Neural crest cell (in vitro differentiated cells): ENCODE measurements around the gene RBFA. TPM values are rescaled to one million over a fixed set of nuclear protein-coding genes. Genes with fewer than 3 reads are reported as not detected.
A peak's percentile ranks its signal among the peaks of the same experiment; 100 is the strongest.

Source experiments
- DNase-seq: peaks from one replicate; pipeline ENCODE4 v3.0.0; 2021; ENCODE audit warnings: low read depth, mixed read lengths, low spot score
- H3K27ac Mint-ChIP-seq: one replicate; pipeline ENCODE4 v1.8.0; 2021; ENCODE audit warnings: mild to moderate bottlenecking, mixed read lengths; ENCODE audit not compliant: unreplicated experiment
- H3K27me3 Mint-ChIP-seq: 2 replicates; pipeline ENCODE4 v1.8.0; 2021; ENCODE audit warnings: low read depth, mild to moderate bottlenecking, mixed read lengths
- H3K36me3 Mint-ChIP-seq: 2 replicates; pipeline ENCODE4 v1.8.0; 2021; ENCODE audit warnings: low read depth, mild to moderate bottlenecking, mixed read lengths
- H3K4me1 Mint-ChIP-seq: 2 replicates; pipeline ENCODE4 v1.8.0; 2021; ENCODE audit warnings: mixed read lengths
- H3K4me3 Mint-ChIP-seq: one replicate; pipeline ENCODE4 v1.8.0; 2021; ENCODE audit warnings: mild to moderate bottlenecking, mixed read lengths
- H3K9me3 Mint-ChIP-seq: 2 replicates; pipeline ENCODE4 v1.8.0; 2021; ENCODE audit warnings: mixed read lengths
- CTCF ChIP-seq: fragments of 200-600 bp; sonication (generic); conservative IDR thresholded peaks from 2 replicates; pipeline ENCODE4 v1.5.0; 2021; ENCODE audit warnings: antibody characterized with exemption, mild to moderate bottlenecking
- total RNA-seq: library from RNA; stranded (reverse); gene quantifications from 2 replicates; pipeline ENCODE4 v1.2.1, GENCODE V29; 2021

RBFA gene
- total RNA-seq, 1 donor from 2014 or later = 47.0 TPM

- no peaks in the 10 kb centered on the region for H3K4me1 Mint-ChIP-seq
- peaks cover 14% of the 10 kb centered on the region for H3K9me3 Mint-ChIP-seq
- TF ChIP-seq CTCF = no peak
- no peak overlapping the region for H3K27ac Mint-ChIP-seq
- no peak for DNase-seq
- peaks cover 52% of the 10 kb centered on the region for H3K36me3 Mint-ChIP-seq
- no peak overlapping the region for H3K4me3 Mint-ChIP-seq
- H3K27me3 Mint-ChIP-seq = no peaks in the 10 kb centered on the region
Observed at GRCh38 chr18:80046961-80047541, 12.8 kb downstream of the RBFA start.

GRCh38 chr18:80050797-80051196 lies 16.6 kb downstream of the RBFA start:
- Mint-ChIP-seq H3K27me3 (no peaks in the 10 kb centered on the region), H3K36me3 (peaks cover 67% of the 10 kb centered on the region), H3K4me1 (no peaks in the 10 kb centered on the region), H3K4me3 (no peak overlapping the region), H3K27ac (no peak overlapping the region), H3K9me3 (peaks cover 37% of the 10 kb centered on the region)
- DNase-seq = no peak
- no peak for TF ChIP-seq CTCF

- peaks cover 47% of the 10 kb centered on the region for H3K9me3 Mint-ChIP-seq
- TF ChIP-seq CTCF = no peak
- no peak for DNase-seq
- H3K27me3 Mint-ChIP-seq = no peaks in the 10 kb centered on the region
- no peak overlapping the region for H3K4me3 Mint-ChIP-seq
- no peaks in the 10 kb centered on the region for H3K4me1 Mint-ChIP-seq
- peaks cover 60% of the 10 kb centered on the region for H3K36me3 Mint-ChIP-seq
- H3K27ac Mint-ChIP-seq = no peak overlapping the region
Observed at GRCh38 chr18:80056095-80056494, 21.9 kb downstream of the RBFA start.

- no peak for DNase-seq
- Mint-ChIP-seq H3K4me1 (no peaks in the 10 kb centered on the region), H3K36me3 (peaks cover 40% of the 10 kb centered on the region), H3K27ac (no peak overlapping the region), H3K4me3 (no peak overlapping the region), H3K9me3 (peaks cover 21% of the 10 kb centered on the region), H3K27me3 (no peaks in the 10 kb centered on the region)
- no peak for TF ChIP-seq CTCF
Observed at GRCh38 chr18:80059945-80060344, 25.7 kb downstream of the RBFA start.

- Mint-ChIP-seq H3K27me3 (no peaks in the 10 kb centered on the region), H3K9me3 (no peaks in the 10 kb centered on the region), H3K27ac (peak overlapping the region; percentile 71), H3K4me1 (no peaks in the 10 kb centered on the region), H3K4me3 (no peak overlapping the region), H3K36me3 (peaks cover 11% of the 10 kb centered on the region)
- TF ChIP-seq CTCF = no peak
- no peak for DNase-seq
Observed at GRCh38 chr18:80065705-80066104, 31.5 kb downstream of the RBFA start.

- TF ChIP-seq CTCF = no peak
- Mint-ChIP-seq H3K27ac (no peak overlapping the region), H3K4me1 (no peaks in the 10 kb centered on the region), H3K4me3 (no peak overlapping the region), H3K9me3 (no peaks in the 10 kb centered on the region), H3K27me3 (no peaks in the 10 kb centered on the region), H3K36me3 (peaks cover 5% of the 10 kb centered on the region)
- no peak for DNase-seq
Observed at GRCh38 chr18:80067321-80067720, 33.1 kb downstream of the RBFA start.
